Astrocyte (in vitro differentiated cells and primary cell): ENCODE measurements around the gene RBM19. TPM values are rescaled to one million over a fixed set of nuclear protein-coding genes. Genes with fewer than 3 reads are reported as not detected.

Experiments
- DNase-seq: peaks from one replicate; pipeline ENCODE4 v3.0.0-alpha.2; 2010; ENCODE audit warnings: low read depth
- FAIRE-seq: peaks from 2 replicates; lab custom pipeline; 2011; peaks lifted over from hg19 to GRCh38; lab: Jason Lieb, UNC
- H2AFZ ChIP-seq: 2 replicates; pipeline ENCODE4 v1.6.0; 2012; ENCODE audit warnings: low read depth, low read length, inconsistent platforms
- H3K27ac ChIP-seq: 2 replicates; pipeline ENCODE4 v1.5.1; 2011; ENCODE audit warnings: low read depth, low read length, inconsistent platforms
- H3K27me3 ChIP-seq: 2 replicates; pipeline ENCODE4 v1.6.0; 2011; ENCODE audit warnings: low read length, inconsistent platforms; ENCODE audit not compliant: insufficient read depth
- H3K36me3 ChIP-seq: 2 replicates; pipeline ENCODE4 v1.5.1; 2011; ENCODE audit warnings: low read length, inconsistent platforms; ENCODE audit not compliant: insufficient read depth
- H3K4me1 ChIP-seq: 2 replicates; pipeline ENCODE4 v1.5.1; 2011; ENCODE audit warnings: low read length, inconsistent platforms; ENCODE audit not compliant: insufficient read depth
- H3K4me2 ChIP-seq: 2 replicates; pipeline ENCODE4 v1.6.0; 2012; ENCODE audit warnings: low read length, inconsistent platforms
- H3K4me3 ChIP-seq: 2 replicates; pipeline ENCODE4 v1.5.1; 2011; ENCODE audit warnings: low read depth, mild to moderate bottlenecking, low read length, inconsistent platforms; ENCODE audit not compliant: insufficient read depth
- H3K79me2 ChIP-seq: 2 replicates; pipeline ENCODE4 v1.6.0; 2012; ENCODE audit warnings: mild to moderate bottlenecking, low read length, inconsistent platforms; ENCODE audit not compliant: insufficient read depth
- H3K9ac ChIP-seq: 2 replicates; pipeline ENCODE4 v1.6.0; 2012; ENCODE audit warnings: mild to moderate bottlenecking, low read length, inconsistent platforms
- H3K9me3 ChIP-seq: 2 replicates; pipeline ENCODE4 v1.5.1; 2012; ENCODE audit warnings: low read depth, mild to moderate bottlenecking, low read length, inconsistent platforms; ENCODE audit not compliant: insufficient read depth
- H4K20me1 ChIP-seq: 2 replicates; pipeline ENCODE4 v1.6.0; 2012; ENCODE audit warnings: low read length, inconsistent platforms; ENCODE audit not compliant: insufficient read depth
- H3K27ac Mint-ChIP-seq: one replicate; pipeline ENCODE4 v1.8.0; 2021; ENCODE audit warnings: mild to moderate bottlenecking, mixed read lengths; ENCODE audit not compliant: unreplicated experiment
- H3K27me3 Mint-ChIP-seq: one replicate; pipeline ENCODE4 v1.8.0; 2021; ENCODE audit warnings: low read depth, mixed read lengths; ENCODE audit not compliant: unreplicated experiment
- H3K36me3 Mint-ChIP-seq: one replicate; pipeline ENCODE4 v1.8.0; 2021; ENCODE audit warnings: low read depth, mixed read lengths; ENCODE audit not compliant: unreplicated experiment
- H3K4me1 Mint-ChIP-seq: one replicate; pipeline ENCODE4 v1.8.0; 2021; ENCODE audit warnings: low read depth, mixed read lengths; ENCODE audit not compliant: unreplicated experiment
- H3K4me3 Mint-ChIP-seq: one replicate; pipeline ENCODE4 v1.8.0; 2021; ENCODE audit warnings: mild to moderate bottlenecking, moderate library complexity, mixed read lengths; ENCODE audit not compliant: unreplicated experiment
- H3K9me3 Mint-ChIP-seq: one replicate; pipeline ENCODE4 v1.8.0; 2021; ENCODE audit warnings: mild to moderate bottlenecking, mixed read lengths; ENCODE audit not compliant: unreplicated experiment
- CTCF ChIP-seq: IDR thresholded peaks from 2 replicates; pipeline ENCODE4 v1.5.1; 2011; ENCODE audit warnings: low read depth, mild to moderate bottlenecking, inconsistent platforms, low read length, moderate library complexity; ENCODE audit not compliant: insufficient read depth
- EZH2 ChIP-seq: IDR thresholded peaks from 2 replicates; pipeline ENCODE4 v1.6.1; 2012; ENCODE audit warnings: mild to moderate bottlenecking, low read length, inconsistent platforms; ENCODE audit not compliant: insufficient read depth
- total RNA-seq: library from RNA; stranded (reverse); gene quantifications from 2 replicates; pipeline ENCODE4 v1.2.1, GENCODE V29; 2021

RBM19 gene
- total RNA-seq, 1 donor from 2014 or later: 32.3 TPM

GRCh38 chr12:113820842-113821241 lies 145.3 kb downstream of the RBM19 start:
- Mint-ChIP-seq H3K27me3 (peaks cover 8% of the 10 kb centered on the region), H3K27ac (no peak overlapping the region)

GRCh38 chr12:113820309-113820708 lies 145.8 kb downstream of the RBM19 start:
- peaks cover 14% of the 10 kb centered on the region for H3K36me3 Mint-ChIP-seq
- peaks cover 13% of the 10 kb centered on the region for H3K27me3 Mint-ChIP-seq
- Histone ChIP-seq H4K20me1 (peaks cover 12% of the 10 kb centered on the region), H3K27me3 (no peaks in the 10 kb centered on the region), H3K27ac (no peak overlapping the region), H3K4me2 (no peak overlapping the region), H3K9ac (no peak overlapping the region), H2AFZ (no peak overlapping the region), H3K79me2 (no peaks in the 10 kb centered on the region), H3K36me3 (no peaks in the 10 kb centered on the region), H3K4me3 (no peak overlapping the region), H3K9me3 (no peaks in the 10 kb centered on the region), H3K4me1 (no peaks in the 10 kb centered on the region)
- no peaks in the 10 kb centered on the region for H3K9me3 Mint-ChIP-seq
- DNase-seq (no peak), FAIRE-seq (no peak)
- TF ChIP-seq CTCF (no peak), EZH2 (no peak)
- H3K4me3 Mint-ChIP-seq: no peak overlapping the region
- H3K27ac Mint-ChIP-seq: no peak overlapping the region
- H3K4me1 Mint-ChIP-seq: peaks cover 12% of the 10 kb centered on the region

More at GRCh38 chr12:113820842-113821241, 145.3 kb downstream of the RBM19 start:
- peaks cover 12% of the 10 kb centered on the region for H4K20me1 ChIP-seq
- FAIRE-seq (no peak), DNase-seq (no peak)
- H2AFZ ChIP-seq: no peak overlapping the region
- H3K4me3 Mint-ChIP-seq: no peak overlapping the region
- no peaks in the 10 kb centered on the region for H3K79me2 ChIP-seq
- no peaks in the 10 kb centered on the region for H3K9me3 Mint-ChIP-seq
- no peak overlapping the region for H3K27ac ChIP-seq
- no peaks in the 10 kb centered on the region for H3K27me3 ChIP-seq
- H3K4me2 ChIP-seq: no peak overlapping the region
- H3K4me1 Mint-ChIP-seq: peaks cover 10% of the 10 kb centered on the region
- peaks cover 11% of the 10 kb centered on the region for H3K36me3 Mint-ChIP-seq
- TF ChIP-seq EZH2: no peak
- TF ChIP-seq CTCF: no peak
- H3K4me3 ChIP-seq: no peak overlapping the region
- H3K9me3 ChIP-seq: no peaks in the 10 kb centered on the region
- H3K9ac ChIP-seq: no peak overlapping the region
- H3K4me1 ChIP-seq: no peaks in the 10 kb centered on the region
- no peaks in the 10 kb centered on the region for H3K36me3 ChIP-seq

GRCh38 chr12:113819495-113819894 lies 146.6 kb downstream of the RBM19 start:
- peaks cover 12% of the 10 kb centered on the region for H3K36me3 Mint-ChIP-seq
- Histone ChIP-seq H3K79me2 (no peaks in the 10 kb centered on the region), H2AFZ (no peak overlapping the region), H3K27me3 (no peaks in the 10 kb centered on the region), H4K20me1 (peaks cover 12% of the 10 kb centered on the region), H3K9ac (no peak overlapping the region), H3K9me3 (no peaks in the 10 kb centered on the region), H3K4me3 (no peak overlapping the region), H3K36me3 (no peaks in the 10 kb centered on the region), H3K4me1 (no peaks in the 10 kb centered on the region), H3K27ac (no peak overlapping the region), H3K4me2 (no peak overlapping the region)
- no peak overlapping the region for H3K4me3 Mint-ChIP-seq
- no peaks in the 10 kb centered on the region for H3K9me3 Mint-ChIP-seq
- DNase-seq (no peak), FAIRE-seq (no peak)
- H3K27me3 Mint-ChIP-seq: peaks cover 10% of the 10 kb centered on the region
- peaks cover 16% of the 10 kb centered on the region for H3K4me1 Mint-ChIP-seq
- no peak overlapping the region for H3K27ac Mint-ChIP-seq
- TF ChIP-seq CTCF: no peak
